PC-3 (cell line): ENCODE data around the gene DYSF. TPM values are rescaled to one million over a fixed set of nuclear protein-coding genes. Genes with fewer than 3 reads are reported as not detected.

ENCODE experiments used
- ATAC-seq: fragments of 200-7000 bp; cut with Tn5 transposase; 2 replicates; pipeline ENCODE4 v1.9.1; 2020; ENCODE audit warnings: mild to moderate bottlenecking, moderate library complexity
- BruUV-seq: library from RNA; stranded (reverse); fragments of 400-500 nt; replicated peaks from 2 replicates; lab custom pipeline; 2021; lab: Mats Ljungman, UMichigan
- CTCF ChIA-PET: fragments of 300-600 bp; sonication (Branson Sonifier 250); formaldehyde crosslinking; loops from one replicate; lab custom pipeline; 2022; ENCODE audit warnings: antibody characterized with exemption; lab: Charles Lee
- POLR2A ChIA-PET: fragments of 300-600 bp; sonication (Branson Sonifier 250); formaldehyde crosslinking; loops from one replicate; lab custom pipeline; 2022; ENCODE audit warnings: antibody characterized with exemption; ENCODE audit not compliant: unreplicated experiment; lab: Charles Lee
- DNase-seq: peaks from one replicate; pipeline ENCODE4 v3.0.0-alpha.2; 2015
- H2AFZ ChIP-seq: fragments of 300-600 bp; sonication (generic); 2 replicates; pipeline ENCODE4 v1.6.0; 2016; ENCODE audit warnings: antibody characterized with exemption, low read length
- H3F3A ChIP-seq: fragments of 300-600 bp; sonication (generic); one replicate; pipeline ENCODE4 v1.6.0; 2017; ENCODE audit warnings: antibody characterized with exemption, low read length, control low read depth, mild to moderate bottlenecking; ENCODE audit not compliant: unreplicated experiment
- H3K27ac ChIP-seq: fragments of 300-600 bp; sonication (generic); 2 replicates; pipeline ENCODE4 v1.5.1; 2016; ENCODE audit warnings: mild to moderate bottlenecking, low read length
- H3K27me3 ChIP-seq: fragments of 300-600 bp; sonication (generic); 2 replicates; pipeline ENCODE4 v1.6.1; 2016; ENCODE audit warnings: low read length, mixed read lengths
- H3K36me3 ChIP-seq: fragments of 300-600 bp; sonication (generic); 2 replicates; pipeline ENCODE4 v1.6.1; 2016; ENCODE audit warnings: low read depth, mixed run types, low read length, mixed read lengths
- H3K4me1 ChIP-seq: fragments of 300-600 bp; sonication (generic); 2 replicates; pipeline ENCODE4 v1.5.1; 2016; ENCODE audit warnings: low read length; ENCODE audit not compliant: insufficient read depth
- H3K4me2 ChIP-seq: fragments of 300-600 bp; sonication (generic); 2 replicates; pipeline ENCODE4 v1.6.0; 2016; ENCODE audit warnings: low read length
- H3K4me3 ChIP-seq: fragments of 300-600 bp; sonication (generic); 2 replicates; pipeline ENCODE4 v1.5.1; 2016; ENCODE audit warnings: mild to moderate bottlenecking, low read length, mixed read lengths
- H3K79me2 ChIP-seq: fragments of 300-600 bp; sonication (generic); 2 replicates; pipeline ENCODE4 v1.6.1; 2017; ENCODE audit warnings: low read length, mixed read lengths
- H3K9ac ChIP-seq: fragments of 300-600 bp; sonication (generic); 2 replicates; pipeline ENCODE4 v1.6.0; 2016; ENCODE audit warnings: mild to moderate bottlenecking, low read length
- H3K9me2 ChIP-seq: fragments of 300-600 bp; sonication (generic); replicated peaks from 2 replicates; pipeline ENCODE4 v1.6.1; 2016; ENCODE audit warnings: mixed run types, low read length, mixed read lengths
- H3K9me3 ChIP-seq: fragments of 300-600 bp; sonication (generic); 2 replicates; pipeline ENCODE4 v1.6.1; 2016; ENCODE audit warnings: low read length, mixed read lengths
- H4K20me1 ChIP-seq: fragments of 300-600 bp; sonication (generic); 2 replicates; pipeline ENCODE4 v1.6.1; 2016; ENCODE audit warnings: low read length, mixed read lengths
- CTCF ChIP-seq: fragments of 300-600 bp; sonication (generic); conservative IDR thresholded peaks from 2 replicates; pipeline ENCODE4 v1.5.1; 2017; ENCODE audit warnings: antibody characterized with exemption, low read depth, mild to moderate bottlenecking, low read length
- EZH2 ChIP-seq: fragments of 300-600 bp; sonication (generic); IDR thresholded peaks from one replicate; pipeline ENCODE4 v1.6.1; 2017; ENCODE audit warnings: antibody characterized with exemption, mild to moderate bottlenecking, low read length; ENCODE audit not compliant: unreplicated experiment
- EZH2phosphoT487 ChIP-seq: fragments of 300-600 bp; sonication (generic); IDR thresholded peaks from 2 replicates; pipeline ENCODE4 v1.6.1; 2018; ENCODE audit warnings: mild to moderate bottlenecking, antibody characterized with exemption, low read length, borderline replicate concordance
- intact Hi-C: fragments of 100-400 bp; cut with micrococcal nuclease; formaldehyde crosslinking; loops from 2 replicates; pipeline ENCODE4 v1.9.0; 2023
- total RNA-seq: library from RNA; depleted of rRNA; stranded (reverse); fragments of >200 nt; gene quantifications from 2 replicates; pipeline ENCODE4 v1.2.3, GENCODE V29; 2014

Gene DYSF
- total RNA-seq, 1 experiment from 2014 or later, result 13.0 TPM

DNA sequence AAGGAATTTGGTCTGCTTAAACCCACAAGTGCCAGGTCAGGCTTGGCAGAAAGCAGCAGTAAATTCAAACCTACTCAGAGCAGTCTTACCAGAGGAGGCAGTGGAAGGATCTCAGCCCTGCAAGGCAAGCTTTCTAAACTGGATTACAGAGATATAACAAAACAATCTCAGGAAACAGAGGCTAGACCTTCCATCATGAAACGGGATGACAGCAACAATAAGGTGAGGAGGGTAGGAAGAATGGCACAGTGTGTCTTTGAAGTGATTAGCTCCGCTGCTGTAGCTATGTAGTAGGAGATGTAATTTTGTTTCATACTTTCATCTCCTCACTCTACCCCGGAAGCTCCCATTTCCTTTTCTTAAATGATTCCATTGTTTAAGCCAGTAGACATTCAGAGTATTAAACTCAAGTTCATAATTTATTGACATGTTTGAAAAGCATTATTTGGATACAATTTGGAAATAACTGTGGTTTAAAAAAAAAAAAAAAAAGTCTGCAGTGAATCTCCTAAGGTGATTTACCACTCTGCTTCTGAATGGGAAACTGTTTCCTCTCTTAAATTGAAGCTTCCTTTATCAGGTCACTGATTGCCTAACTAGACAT, 29.4 kb upstream of the DYSF start:
- no peaks in the 10 kb centered on the region for H3K79me2 ChIP-seq
- no peak overlapping the region for H3K4me2 ChIP-seq
- H3K4me1 ChIP-seq, result peaks cover 13% of the 10 kb centered on the region
- H4K20me1 ChIP-seq, result no peaks in the 10 kb centered on the region
- no peak overlapping the region for H3K9ac ChIP-seq
- peaks cover 40% of the 10 kb centered on the region for H3K36me3 ChIP-seq
- H3F3A ChIP-seq, result no peaks in the 10 kb centered on the region
- no peaks in the 10 kb centered on the region for H3K9me2 ChIP-seq
- ATAC-seq (no peak), DNase-seq (no peak)
- ChIA-PET POLR2A (no interaction called here), CTCF (interaction anchor here (0.5 kb wide), 1 partner anchor 124 kb away, joined by 4 read pairs; no protein-coding TSS in a partner anchor)
- no peak overlapping the region for H2AFZ ChIP-seq
- H3K9me3 ChIP-seq, result no peaks in the 10 kb centered on the region
- BruUV-seq, result no TSS peak
- no peak overlapping the region for H3K4me3 ChIP-seq
- no peak overlapping the region for H3K27ac ChIP-seq
- intact Hi-C loops, result no loop called here
- TF ChIP-seq CTCF (no peak), EZH2 (no peak), EZH2phosphoT487 (no peak)
- no peaks in the 10 kb centered on the region for H3K27me3 ChIP-seq

DNA sequence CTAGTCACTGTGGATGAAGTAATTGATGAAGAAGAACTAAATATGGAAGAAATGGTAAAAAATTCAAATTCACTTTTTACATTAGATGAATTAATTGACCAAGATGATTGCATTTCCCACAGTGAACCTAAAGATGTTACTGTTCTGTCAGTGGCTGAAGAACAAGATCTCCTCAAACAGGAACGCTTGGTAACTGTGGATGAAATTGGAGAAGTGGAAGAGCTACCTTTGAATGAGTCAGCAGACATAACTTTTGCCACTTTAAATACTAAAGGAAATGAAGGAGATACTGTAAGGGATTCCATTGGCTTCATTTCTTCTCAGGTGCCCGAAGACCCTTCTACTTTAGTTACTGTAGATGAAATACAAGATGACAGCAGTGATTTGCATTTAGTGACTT, 26.6 kb upstream of the DYSF start:
- no peak overlapping the region for H3K4me3 ChIP-seq
- BruUV-seq, result TSS peak; percentile 18
- no peak overlapping the region for H3K9ac ChIP-seq
- no peaks in the 10 kb centered on the region for H4K20me1 ChIP-seq
- no peaks in the 10 kb centered on the region for H3K27me3 ChIP-seq
- ChIA-PET CTCF (no interaction called here), POLR2A (no interaction called here)
- TF ChIP-seq EZH2, result no peak
- TF ChIP-seq EZH2phosphoT487, result no peak
- no peak for TF ChIP-seq CTCF
- no peaks in the 10 kb centered on the region for H3K79me2 ChIP-seq
- no peak overlapping the region for H3K27ac ChIP-seq
- peak; percentile 43; the same call in 1 of the 2 replicates for ATAC-seq
- H3K4me2 ChIP-seq, result no peak overlapping the region
- peak; percentile 58 for DNase-seq
- H3K9me2 ChIP-seq, result no peaks in the 10 kb centered on the region
- peaks cover 13% of the 10 kb centered on the region for H3K4me1 ChIP-seq
- intact Hi-C loops, result no loop called here
- no peak overlapping the region for H2AFZ ChIP-seq
- H3K9me3 ChIP-seq, result no peaks in the 10 kb centered on the region
- H3K36me3 ChIP-seq, result peaks cover 55% of the 10 kb centered on the region
- H3F3A ChIP-seq, result no peaks in the 10 kb centered on the region
